Ectodermal cell (in vitro differentiated cells): ENCODE data around the gene DHRSX.

Experiments used
- H3K27ac ChIP-seq: 2 replicates; pipeline ENCODE4 v1.7.0; 2013; ENCODE audit warnings: mild to moderate bottlenecking, low read depth, low read length; ENCODE audit not compliant: insufficient read depth, poor library complexity, severe bottlenecking
- H3K27me3 ChIP-seq: 2 replicates; pipeline ENCODE4 v1.7.0; 2013; ENCODE audit warnings: mild to moderate bottlenecking, low read length; ENCODE audit not compliant: insufficient read depth, control insufficient read depth, poor library complexity, severe bottlenecking
- H3K36me3 ChIP-seq: one replicate; pipeline ENCODE4 v1.7.0; 2013; ENCODE audit warnings: low read length; ENCODE audit not compliant: control insufficient read depth, insufficient read depth
- H3K4me1 ChIP-seq: one replicate; pipeline ENCODE4 v1.7.0; 2013; ENCODE audit warnings: low read length; ENCODE audit not compliant: control insufficient read depth, insufficient read depth
- H3K4me3 ChIP-seq: 2 replicates; pipeline ENCODE4 v1.7.0; 2013; ENCODE audit warnings: low read depth, low read length, control low read depth; ENCODE audit not compliant: insufficient read depth
- H3K9me3 ChIP-seq: 2 replicates; pipeline ENCODE4 v1.7.0; 2013; ENCODE audit warnings: mild to moderate bottlenecking, low read length, moderate library complexity; ENCODE audit not compliant: control insufficient read depth
- WGBS, 2 experiments: methylation state at CpG; one replicate each; pipeline ENCODE4 v1.1.7; 2013; ENCODE audit warnings: missing lambda C conversion rate in 2 of 2; 5-methylcytosine and 5-hydroxymethylcytosine counted together

Gene DHRSX

GRCh38 chrX:2172359-2172758 lies 328.4 kb downstream of the DHRSX start:
- Histone ChIP-seq H3K4me3 (no peak overlapping the region), H3K27me3 (no peaks in the 10 kb centered on the region), H3K27ac (no peak overlapping the region), H3K4me1 (no peaks in the 10 kb centered on the region), H3K36me3 (no peaks in the 10 kb centered on the region), H3K9me3 (no peaks in the 10 kb centered on the region)
- WGBS, 2 experiments = 90 to 96% methylated on average over 4 to 6 of the region's 6 CpGs
